Calu3 (cell line): ENCODE results near the gene FOXP2. TPM values are rescaled to one million over a fixed set of nuclear protein-coding genes. Genes with fewer than 3 reads are reported as not detected.
"Not testable (repeated sequence)": the region's sequence is repeated elsewhere in the genome, so short reads cannot be mapped to it uniquely, and the experiment has no call there.

Experiments used
- BruUV-seq: library from RNA; stranded (reverse); fragments of 400-500 nt; replicated peaks from 2 replicates; lab custom pipeline; 2021; lab: Mats Ljungman, UMichigan
- CTCF ChIA-PET: fragments of 300-600 bp; sonication (Branson Sonifier 250); formaldehyde crosslinking; loops from one replicate; lab custom pipeline; 2022; ENCODE audit warnings: antibody characterized with exemption; lab: Charles Lee
- DNase-seq: peaks from one replicate; pipeline ENCODE4 v3.0.0; 2022
- H3K27ac Mint-ChIP-seq: one replicate; pipeline ENCODE4 v1.8.0; 2022; ENCODE audit warnings: mixed read lengths; ENCODE audit not compliant: unreplicated experiment
- H3K27me3 Mint-ChIP-seq: one replicate; pipeline ENCODE4 v1.8.0; 2022; ENCODE audit warnings: mixed read lengths; ENCODE audit not compliant: unreplicated experiment
- H3K36me3 Mint-ChIP-seq: one replicate; pipeline ENCODE4 v1.8.0; 2022; ENCODE audit warnings: mild to moderate bottlenecking, moderate library complexity, mixed read lengths; ENCODE audit not compliant: insufficient read depth, unreplicated experiment
- H3K4me1 Mint-ChIP-seq: one replicate; pipeline ENCODE4 v1.8.0; 2022; ENCODE audit warnings: mild to moderate bottlenecking, low read depth, mixed read lengths; ENCODE audit not compliant: unreplicated experiment
- H3K4me3 Mint-ChIP-seq: one replicate; pipeline ENCODE4 v1.8.0; 2022; ENCODE audit warnings: mild to moderate bottlenecking, low read depth, moderate library complexity, mixed read lengths; ENCODE audit not compliant: unreplicated experiment
- H3K9me3 Mint-ChIP-seq: one replicate; pipeline ENCODE4 v1.8.0; 2022; ENCODE audit warnings: low read depth, mixed read lengths; ENCODE audit not compliant: unreplicated experiment
- intact Hi-C: fragments of 100-400 bp; cut with micrococcal nuclease; formaldehyde crosslinking; loops from one replicate; pipeline ENCODE4 v1.10.0; 2022; ENCODE audit not compliant: unreplicated experiment
- total RNA-seq: library from RNA; stranded (reverse); gene quantifications from 2 replicates; pipeline ENCODE4 v1.2.3, GENCODE V29; 2022
- TF ChIP-seq, protein P1 (sequence below): fragments of 200-600 bp; IDR thresholded peaks from one replicate; pipeline ENCODE4 v1.8.0; 2022; ENCODE audit warnings: antibody characterized with exemption; ENCODE audit not compliant: unreplicated experiment

Gene FOXP2
- total RNA-seq, 1 experiment from 2014 or later: 2.5 TPM

DNA sequence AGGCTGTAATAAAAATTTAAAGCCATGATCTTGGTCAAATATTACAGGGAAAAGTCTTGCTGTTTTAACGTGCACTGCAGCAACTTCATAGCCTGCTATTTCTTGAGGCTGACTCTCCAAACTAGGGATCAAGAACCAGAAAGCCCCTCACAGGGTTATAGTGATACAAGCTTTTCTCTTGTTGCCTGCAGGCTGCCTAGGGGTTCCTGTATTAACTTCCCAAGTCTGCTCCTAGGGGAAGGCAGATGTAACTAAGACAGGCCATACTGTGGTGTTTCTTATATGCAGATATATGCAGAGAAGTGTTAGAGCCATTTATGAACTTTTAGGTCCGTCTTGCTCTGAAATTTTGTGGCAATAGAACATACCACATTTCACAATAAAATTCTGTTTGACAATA lies 175.7 kb downstream of the FOXP2 start:
- H3K9me3 Mint-ChIP-seq: no peaks in the 10 kb centered on the region
- no peaks in the 10 kb centered on the region for H3K4me1 Mint-ChIP-seq
- CTCF ChIA-PET: no interaction called here
- TF ChIP-seq, protein P1, sequence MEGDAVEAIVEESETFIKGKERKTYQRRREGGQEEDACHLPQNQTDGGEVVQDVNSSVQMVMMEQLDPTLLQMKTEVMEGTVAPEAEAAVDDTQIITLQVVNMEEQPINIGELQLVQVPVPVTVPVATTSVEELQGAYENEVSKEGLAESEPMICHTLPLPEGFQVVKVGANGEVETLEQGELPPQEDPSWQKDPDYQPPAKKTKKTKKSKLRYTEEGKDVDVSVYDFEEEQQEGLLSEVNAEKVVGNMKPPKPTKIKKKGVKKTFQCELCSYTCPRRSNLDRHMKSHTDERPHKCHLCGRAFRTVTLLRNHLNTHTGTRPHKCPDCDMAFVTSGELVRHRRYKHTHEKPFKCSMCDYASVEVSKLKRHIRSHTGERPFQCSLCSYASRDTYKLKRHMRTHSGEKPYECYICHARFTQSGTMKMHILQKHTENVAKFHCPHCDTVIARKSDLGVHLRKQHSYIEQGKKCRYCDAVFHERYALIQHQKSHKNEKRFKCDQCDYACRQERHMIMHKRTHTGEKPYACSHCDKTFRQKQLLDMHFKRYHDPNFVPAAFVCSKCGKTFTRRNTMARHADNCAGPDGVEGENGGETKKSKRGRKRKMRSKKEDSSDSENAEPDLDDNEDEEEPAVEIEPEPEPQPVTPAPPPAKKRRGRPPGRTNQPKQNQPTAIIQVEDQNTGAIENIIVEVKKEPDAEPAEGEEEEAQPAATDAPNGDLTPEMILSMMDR: no peak
- no TSS peak for BruUV-seq
- intact Hi-C loops: no loop called here
- no peaks in the 10 kb centered on the region for H3K27me3 Mint-ChIP-seq
- H3K4me3 Mint-ChIP-seq: no peak overlapping the region
- H3K27ac Mint-ChIP-seq: no peak overlapping the region
- no peaks in the 10 kb centered on the region for H3K36me3 Mint-ChIP-seq
- no peak for DNase-seq

DNA sequence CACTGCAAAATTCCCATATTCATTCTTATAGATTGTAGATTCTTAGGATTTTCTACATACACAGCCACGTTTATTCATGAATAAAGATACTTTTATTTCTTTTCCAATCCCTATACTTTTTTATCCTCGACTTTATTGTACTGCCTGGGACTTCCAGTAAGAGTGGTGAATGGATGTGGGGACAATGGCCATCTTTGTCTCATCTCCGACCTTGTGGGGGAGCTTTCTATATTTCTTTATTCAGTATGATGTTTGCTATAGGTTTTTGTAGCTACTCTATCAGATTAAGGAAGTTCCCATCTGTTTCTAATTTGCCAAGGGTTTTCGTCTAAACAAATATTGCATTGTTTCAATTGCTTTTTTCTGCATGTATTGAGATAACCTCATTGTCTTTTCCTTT lies 184.3 kb downstream of the FOXP2 start:
- DNase-seq: no peak
- Mint-ChIP-seq H3K36me3 (no peaks in the 10 kb centered on the region), H3K27ac (no peak overlapping the region), H3K4me1 (no peaks in the 10 kb centered on the region), H3K27me3 (no peaks in the 10 kb centered on the region), H3K9me3 (no peaks in the 10 kb centered on the region), H3K4me3 (no peak overlapping the region)
- BruUV-seq: no TSS peak
- intact Hi-C loops: no loop called here
- TF ChIP-seq, protein P1: no peak
- CTCF ChIA-PET: no interaction called here

DNA sequence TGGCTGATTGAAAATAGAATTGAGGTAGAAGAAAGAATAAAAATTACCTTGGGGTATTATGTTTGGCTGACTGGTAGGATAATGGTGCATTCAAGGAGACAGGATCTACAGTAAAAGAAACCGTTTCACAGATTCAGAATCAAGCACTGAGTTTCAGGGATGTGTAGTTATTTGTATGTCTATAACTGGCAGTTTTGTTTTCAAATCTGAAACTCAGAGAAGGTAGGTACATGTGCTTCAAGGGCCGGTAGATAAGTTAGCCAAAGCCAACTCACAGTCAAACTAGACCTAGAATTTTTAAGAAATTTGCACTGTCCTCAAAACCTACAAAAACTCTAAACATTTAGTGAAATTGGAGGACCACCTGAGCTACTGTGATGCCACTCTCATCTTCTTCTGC lies 191.5 kb downstream of the FOXP2 start:
- Mint-ChIP-seq H3K36me3 (no peaks in the 10 kb centered on the region), H3K27me3 (no peaks in the 10 kb centered on the region), H3K27ac (no peak overlapping the region), H3K9me3 (no peaks in the 10 kb centered on the region), H3K4me1 (no peaks in the 10 kb centered on the region), H3K4me3 (no peak overlapping the region)
- TF ChIP-seq, protein P1: no peak
- no TSS peak for BruUV-seq
- intact Hi-C loops: no loop called here
- DNase-seq: no peak
- CTCF ChIA-PET: no interaction called here

DNA sequence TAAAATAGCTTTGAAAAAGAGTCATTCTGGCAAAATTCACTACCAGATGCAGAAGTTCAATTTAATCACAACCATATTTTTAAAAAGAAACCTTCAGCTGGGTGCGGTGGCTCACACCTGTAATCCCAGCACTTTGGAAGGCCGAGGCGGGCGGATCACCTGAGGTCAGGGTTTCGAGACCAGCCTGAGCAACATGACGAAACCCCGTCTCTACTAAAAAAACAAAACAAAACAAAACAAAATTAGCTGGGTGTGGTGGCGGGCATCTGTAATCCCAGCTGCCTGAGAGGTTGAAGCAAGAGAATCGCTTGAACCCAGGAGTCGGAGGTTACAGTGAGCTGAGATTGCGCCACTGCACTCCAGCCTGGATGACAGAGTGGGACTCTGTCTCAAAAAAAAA lies 194.2 kb downstream of the FOXP2 start:
- H3K4me1 Mint-ChIP-seq, BruUV-seq, H3K4me3 Mint-ChIP-seq, H3K36me3 Mint-ChIP-seq, CTCF ChIA-PET, intact Hi-C loops, H3K27ac Mint-ChIP-seq, H3K9me3 Mint-ChIP-seq, DNase-seq, H3K27me3 Mint-ChIP-seq: not testable (repeated sequence)

DNA sequence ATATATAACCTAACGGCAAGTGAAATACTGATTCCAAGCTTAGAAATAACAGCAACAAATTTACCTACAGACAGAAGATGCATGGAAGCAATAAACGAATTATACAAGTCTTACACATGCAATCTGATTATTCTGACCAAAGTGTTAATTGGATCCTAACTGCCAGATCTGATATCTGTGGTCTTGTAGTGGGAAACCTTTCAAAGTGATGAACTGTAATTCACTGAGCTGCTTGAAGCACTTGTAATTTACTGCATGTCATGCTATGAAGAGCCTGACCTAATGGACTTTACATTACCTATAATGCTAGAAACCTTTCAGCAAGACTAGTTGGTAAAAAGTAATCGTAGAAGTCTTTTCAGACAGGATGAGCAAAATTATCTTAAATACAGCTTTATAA lies 205.6 kb downstream of the FOXP2 start:
- CTCF ChIA-PET: no interaction called here
- Mint-ChIP-seq H3K4me3 (no peak overlapping the region), H3K36me3 (no peaks in the 10 kb centered on the region), H3K27me3 (no peaks in the 10 kb centered on the region), H3K27ac (no peak overlapping the region), H3K4me1 (no peaks in the 10 kb centered on the region), H3K9me3 (no peaks in the 10 kb centered on the region)
- intact Hi-C loops: no loop called here
- BruUV-seq: no TSS peak
- DNase-seq: no peak
- TF ChIP-seq, protein P1: no peak
